H9 (cell line): ENCODE measurements around the gene TADA2A. TPM values are rescaled to one million over a fixed set of nuclear protein-coding genes. Genes with fewer than 3 reads are reported as not detected.

ENCODE experiments used
- DNase-seq: peaks from one replicate; pipeline ENCODE4 v3.0.0-alpha.2; 2017
- H2AFZ ChIP-seq: one replicate; pipeline ENCODE4 v1.6.1; 2013; ENCODE audit warnings: mild to moderate bottlenecking, low read length, control low read depth, moderate library complexity
- H2AK5ac ChIP-seq: 2 replicates; pipeline ENCODE4 v1.6.1; 2013; ENCODE audit warnings: low read length, control low read depth, mixed read lengths; ENCODE audit not compliant: insufficient read length
- H2BK120ac ChIP-seq: one replicate; pipeline ENCODE4 v1.6.1; 2013; ENCODE audit warnings: low read depth, mild to moderate bottlenecking, low read length, control low read depth, inconsistent platforms; ENCODE audit not compliant: poor library complexity, severe bottlenecking
- H2BK12ac ChIP-seq: 2 replicates; pipeline ENCODE4 v1.6.1; 2013; ENCODE audit warnings: low read length, control low read depth, mixed read lengths, low read depth; ENCODE audit not compliant: insufficient read length
- H2BK15ac ChIP-seq: 2 replicates; pipeline ENCODE4 v1.6.1; 2013; ENCODE audit warnings: low read depth, low read length, control low read depth
- H2BK20ac ChIP-seq: one replicate; pipeline ENCODE4 v1.6.1; 2013; ENCODE audit warnings: low read depth, mild to moderate bottlenecking, low read length, control low read depth, inconsistent platforms; ENCODE audit not compliant: poor library complexity, severe bottlenecking
- H2BK5ac ChIP-seq: 2 replicates; pipeline ENCODE4 v1.6.1; 2013; ENCODE audit warnings: low read length, control low read depth, mixed read lengths; ENCODE audit not compliant: insufficient read length
- H3K14ac ChIP-seq: 2 replicates; pipeline ENCODE4 v1.6.1; 2013; ENCODE audit warnings: low read length, control low read depth; ENCODE audit not compliant: insufficient read depth
- H3K18ac ChIP-seq: 2 replicates; pipeline ENCODE4 v1.6.1; 2013; ENCODE audit warnings: low read depth, mild to moderate bottlenecking, mixed read lengths, low read length, control low read depth; ENCODE audit not compliant: insufficient read length
- H3K23ac ChIP-seq: 2 replicates; pipeline ENCODE4 v1.6.1; 2013; ENCODE audit warnings: low read length, control low read depth, mixed read lengths, low read depth; ENCODE audit not compliant: insufficient read length
- H3K23me2 ChIP-seq: 2 replicates; pipeline ENCODE4 v1.6.1; 2013; ENCODE audit warnings: low read depth, mild to moderate bottlenecking, mixed read lengths, low read length, control low read depth; ENCODE audit not compliant: insufficient read length, poor library complexity, severe bottlenecking
- H3K27ac ChIP-seq: 2 replicates; pipeline ENCODE4 v1.5.1; 2013; ENCODE audit warnings: low read length, control low read depth, mixed read lengths, low read depth; ENCODE audit not compliant: insufficient read length
- H3K27me3 ChIP-seq: 2 replicates; pipeline ENCODE4 v1.6.1; 2013; ENCODE audit warnings: low read length, control low read depth, inconsistent platforms; ENCODE audit not compliant: insufficient read depth
- H3K4ac ChIP-seq: 2 replicates; pipeline ENCODE4 v1.6.1; 2013; ENCODE audit warnings: low read depth, mild to moderate bottlenecking, control low read depth, inconsistent platforms, low read length, moderate library complexity
- H3K4me1 ChIP-seq: 2 replicates; pipeline ENCODE4 v1.6.1; 2013; ENCODE audit warnings: low read length, control low read depth, inconsistent platforms; ENCODE audit not compliant: insufficient read depth
- H3K4me2 ChIP-seq: 2 replicates; pipeline ENCODE4 v1.6.1; 2013; ENCODE audit warnings: low read length, control low read depth, mixed read lengths; ENCODE audit not compliant: insufficient read length, insufficient read depth
- H3K56ac ChIP-seq: 2 replicates; pipeline ENCODE4 v1.6.1; 2013; ENCODE audit warnings: low read depth, mild to moderate bottlenecking, mixed read lengths, low read length, control low read depth; ENCODE audit not compliant: insufficient read length
- H3K79me1 ChIP-seq: 2 replicates; pipeline ENCODE4 v1.6.1; 2013; ENCODE audit warnings: low read depth, mild to moderate bottlenecking, moderate library complexity, low read length, control low read depth, inconsistent platforms; ENCODE audit not compliant: insufficient read depth, poor library complexity, severe bottlenecking
- H3K79me2 ChIP-seq: 2 replicates; pipeline ENCODE4 v1.6.1; 2013; ENCODE audit warnings: low read length, control low read depth, inconsistent platforms; ENCODE audit not compliant: insufficient read depth
- H3K9ac ChIP-seq: 2 replicates; pipeline ENCODE4 v1.6.1; 2013; ENCODE audit warnings: low read length, control low read depth, mixed read lengths; ENCODE audit not compliant: insufficient read length; ENCODE audit errors: extremely low read depth
- H3K9me3 ChIP-seq: one replicate; pipeline ENCODE4 v1.6.1; 2013; ENCODE audit warnings: low read depth, low read length, inconsistent platforms; ENCODE audit not compliant: control insufficient read depth
- H3T11ph ChIP-seq: one replicate; pipeline ENCODE4 v1.6.1; 2013; ENCODE audit warnings: mild to moderate bottlenecking, low read length, control low read depth, inconsistent platforms
- H4K20me1 ChIP-seq: one replicate; pipeline ENCODE4 v1.6.1; 2013; ENCODE audit not compliant: control insufficient read depth, insufficient read length, insufficient read depth
- H4K5ac ChIP-seq: 2 replicates; pipeline ENCODE4 v1.6.1; 2013; ENCODE audit warnings: low read depth, mild to moderate bottlenecking, mixed read lengths, low read length, control low read depth; ENCODE audit not compliant: insufficient read length
- H4K8ac ChIP-seq: replicated peaks from 2 replicates; pipeline ENCODE4 v1.6.1; 2013; ENCODE audit warnings: low read length, control low read depth, mixed read lengths, low read depth; ENCODE audit not compliant: insufficient read length
- H4K91ac ChIP-seq: 2 replicates; pipeline ENCODE4 v1.6.1; 2013; ENCODE audit warnings: low read depth, mild to moderate bottlenecking, moderate library complexity, mixed read lengths, low read length, control low read depth; ENCODE audit not compliant: insufficient read length
- H3K27ac Mint-ChIP-seq, 3 experiments: 2 replicates in 2 of 3; 3 replicates in 1 of 3; pipeline ENCODE4 v1.8.0; 2020 to 2021; ENCODE audit warnings: mixed read lengths in 3 of 3, mild to moderate bottlenecking in 1 of 3, moderate library complexity in 1 of 3
- H3K27me3 Mint-ChIP-seq: 2 replicates; pipeline ENCODE4 v1.8.0; 2021; ENCODE audit warnings: low read depth, mild to moderate bottlenecking, moderate library complexity, mixed read lengths
- H3K36me3 Mint-ChIP-seq, 3 experiments: 2 replicates in 2 of 3; 3 replicates in 1 of 3; pipeline ENCODE4 v1.8.0; 2020 to 2021; ENCODE audit warnings: low read depth in 3 of 3, mixed read lengths in 3 of 3; ENCODE audit not compliant: insufficient read depth in 1 of 3
- H3K4me1 Mint-ChIP-seq, 2 experiments: 2 replicates each; pipeline ENCODE4 v1.8.0; 2020; ENCODE audit warnings: mixed read lengths in 2 of 2
- H3K4me3 Mint-ChIP-seq, 2 experiments: 2 replicates in 1 of 2; 3 replicates in 1 of 2; pipeline ENCODE4 v1.8.0; 2020 to 2021; ENCODE audit warnings: mild to moderate bottlenecking in 2 of 2, mixed read lengths in 2 of 2, moderate library complexity in 1 of 2
- H3K9me3 Mint-ChIP-seq, 2 experiments: 2 replicates in 1 of 2; 3 replicates in 1 of 2; pipeline ENCODE4 v1.8.0; 2020; ENCODE audit warnings: mild to moderate bottlenecking in 2 of 2, mixed read lengths in 2 of 2, moderate library complexity in 1 of 2
- WGBS: extraction: QIAGEN DNeasy Blood & Tissue Kit; methylation state at CpG from one replicate; pipeline ENCODE4 v1.1.7; 2013; ENCODE audit warnings: missing lambda C conversion rate, low lambda C conversion rate, mixed read lengths; ENCODE audit not compliant: insufficient read length; ENCODE audit errors: extremely low coverage; 5-methylcytosine and 5-hydroxymethylcytosine counted together
- total RNA-seq: library from RNA; stranded (reverse); gene quantifications from 2 replicates; pipeline ENCODE4 v1.2.1, GENCODE V29; 2021
- TF ChIP-seq, protein P1 (sequence below): fragments of 200-600 bp; sonication (generic); conservative IDR thresholded peaks from 3 replicates; pipeline ENCODE4 v1.8.0; 2021; ENCODE audit warnings: antibody characterized with exemption, mild to moderate bottlenecking

Gene TADA2A
- total RNA-seq, 1 experiment from 2014 or later = 20.9 TPM

DNA sequence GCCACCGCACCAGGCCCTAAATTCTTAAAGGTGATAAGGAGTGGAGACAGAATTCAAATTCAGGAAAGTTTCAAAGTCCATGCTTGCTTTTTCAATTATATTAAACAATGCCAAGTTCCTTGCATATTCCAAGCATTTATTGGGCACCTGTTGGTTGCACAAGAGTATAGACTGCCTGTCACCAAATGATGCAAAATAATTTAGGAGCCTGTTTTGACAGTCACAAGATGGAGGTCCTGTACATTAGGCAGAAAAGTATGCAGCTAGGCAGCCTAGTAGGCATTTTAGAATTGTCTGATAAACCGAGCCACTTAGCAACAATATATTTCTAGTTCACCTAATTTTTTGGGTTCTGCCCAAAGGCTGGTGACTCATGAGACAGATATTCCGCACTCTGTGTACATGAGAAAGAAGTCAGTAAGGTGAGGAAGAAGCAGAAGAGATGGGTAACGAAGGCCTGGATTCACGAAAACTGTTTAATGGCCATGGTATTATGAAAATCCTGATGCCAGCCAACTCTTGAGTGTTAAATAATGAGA lies 7.4 kb upstream of the TADA2A start:
- no peak overlapping the region for H3K4me2 ChIP-seq
- no peak overlapping the region for H2BK12ac ChIP-seq

More for the DNA sequence above, 7.4 kb upstream of the TADA2A start:
- Histone ChIP-seq H3K79me2 (no peaks in the 10 kb centered on the region; the same call in 1 of the 2 replicates), H2AK5ac (no peak overlapping the region), H3K4me1 (no peaks in the 10 kb centered on the region), H3K18ac (no peak overlapping the region), H3K23ac (no peak overlapping the region), H2BK15ac (no peak overlapping the region), H3K27me3 (no peaks in the 10 kb centered on the region), H2BK20ac (no peak overlapping the region), H2BK120ac (no peak overlapping the region), H4K91ac (no peak overlapping the region), H2AFZ (no peak overlapping the region), H4K20me1 (no peaks in the 10 kb centered on the region), H3K4ac (no peak overlapping the region), H3K9ac (no peak overlapping the region), H4K8ac (no peak overlapping the region), H3K79me1 (no peaks in the 10 kb centered on the region), H3K56ac (no peak overlapping the region), H2BK5ac (no peak overlapping the region), H3T11ph (no peak overlapping the region), H4K5ac (no peak overlapping the region), H3K23me2 (no peaks in the 10 kb centered on the region), H3K27ac (no peak overlapping the region), H3K14ac (no peak overlapping the region), H3K9me3 (no peaks in the 10 kb centered on the region)
- Mint-ChIP-seq H3K27ac (no peak overlapping the region), H3K4me1 (peaks cover 0 to 4% of the 10 kb centered on the region in 2 experiments; a peak in 2 of 4 replicates), H3K4me3 (no peak overlapping the region), H3K36me3 (peaks cover 0 to 9% (median 3%) of the 10 kb centered on the region in 3 experiments; a peak in 3 of 7 replicates), H3K9me3 (no peaks in the 10 kb centered on the region), H3K27me3 (no peaks in the 10 kb centered on the region)
- no CpG with 5 or more reads among the region's 5 CpGs for WGBS
- DNase-seq = no peak
- TF ChIP-seq, protein P1, sequence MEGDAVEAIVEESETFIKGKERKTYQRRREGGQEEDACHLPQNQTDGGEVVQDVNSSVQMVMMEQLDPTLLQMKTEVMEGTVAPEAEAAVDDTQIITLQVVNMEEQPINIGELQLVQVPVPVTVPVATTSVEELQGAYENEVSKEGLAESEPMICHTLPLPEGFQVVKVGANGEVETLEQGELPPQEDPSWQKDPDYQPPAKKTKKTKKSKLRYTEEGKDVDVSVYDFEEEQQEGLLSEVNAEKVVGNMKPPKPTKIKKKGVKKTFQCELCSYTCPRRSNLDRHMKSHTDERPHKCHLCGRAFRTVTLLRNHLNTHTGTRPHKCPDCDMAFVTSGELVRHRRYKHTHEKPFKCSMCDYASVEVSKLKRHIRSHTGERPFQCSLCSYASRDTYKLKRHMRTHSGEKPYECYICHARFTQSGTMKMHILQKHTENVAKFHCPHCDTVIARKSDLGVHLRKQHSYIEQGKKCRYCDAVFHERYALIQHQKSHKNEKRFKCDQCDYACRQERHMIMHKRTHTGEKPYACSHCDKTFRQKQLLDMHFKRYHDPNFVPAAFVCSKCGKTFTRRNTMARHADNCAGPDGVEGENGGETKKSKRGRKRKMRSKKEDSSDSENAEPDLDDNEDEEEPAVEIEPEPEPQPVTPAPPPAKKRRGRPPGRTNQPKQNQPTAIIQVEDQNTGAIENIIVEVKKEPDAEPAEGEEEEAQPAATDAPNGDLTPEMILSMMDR = no peak
